ENCODE data around the gene SLC16A7. TPM values are rescaled to one million over a fixed set of nuclear protein-coding genes. Genes with fewer than 3 reads are reported as not detected.

SLC16A7 gene
- total RNA-seq, 4 donors from 2014 or later = 39.1 to 163 (median 88.9) TPM

GRCh38 chr12:59643550-59643949 lies 47.7 kb downstream of the SLC16A7 start:
- TF ChIP-seq, protein P1, sequence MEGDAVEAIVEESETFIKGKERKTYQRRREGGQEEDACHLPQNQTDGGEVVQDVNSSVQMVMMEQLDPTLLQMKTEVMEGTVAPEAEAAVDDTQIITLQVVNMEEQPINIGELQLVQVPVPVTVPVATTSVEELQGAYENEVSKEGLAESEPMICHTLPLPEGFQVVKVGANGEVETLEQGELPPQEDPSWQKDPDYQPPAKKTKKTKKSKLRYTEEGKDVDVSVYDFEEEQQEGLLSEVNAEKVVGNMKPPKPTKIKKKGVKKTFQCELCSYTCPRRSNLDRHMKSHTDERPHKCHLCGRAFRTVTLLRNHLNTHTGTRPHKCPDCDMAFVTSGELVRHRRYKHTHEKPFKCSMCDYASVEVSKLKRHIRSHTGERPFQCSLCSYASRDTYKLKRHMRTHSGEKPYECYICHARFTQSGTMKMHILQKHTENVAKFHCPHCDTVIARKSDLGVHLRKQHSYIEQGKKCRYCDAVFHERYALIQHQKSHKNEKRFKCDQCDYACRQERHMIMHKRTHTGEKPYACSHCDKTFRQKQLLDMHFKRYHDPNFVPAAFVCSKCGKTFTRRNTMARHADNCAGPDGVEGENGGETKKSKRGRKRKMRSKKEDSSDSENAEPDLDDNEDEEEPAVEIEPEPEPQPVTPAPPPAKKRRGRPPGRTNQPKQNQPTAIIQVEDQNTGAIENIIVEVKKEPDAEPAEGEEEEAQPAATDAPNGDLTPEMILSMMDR (IDR thresholded peaks at IDR 0.05; ENCODE audit: low read depth) = no peak

DNA sequence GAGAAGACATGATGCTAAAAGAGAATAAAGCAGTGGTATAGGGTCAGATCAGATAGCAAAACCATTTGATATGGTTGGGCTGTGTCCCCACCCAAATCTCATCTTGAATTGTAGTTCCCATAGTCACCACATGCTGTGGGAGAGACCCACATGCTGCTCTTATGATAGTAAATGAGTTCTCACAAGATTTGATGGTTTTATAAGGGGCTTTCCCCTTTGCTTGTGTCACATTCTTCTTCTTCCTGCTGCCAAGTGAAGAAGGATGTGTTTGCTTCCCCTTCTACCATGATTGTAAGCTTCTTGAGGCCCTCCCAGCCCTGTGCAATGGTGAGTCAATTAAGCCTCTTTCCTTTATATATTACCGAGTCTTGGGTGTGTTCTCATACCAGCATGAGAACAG lies 49.4 kb downstream of the SLC16A7 start:
- TF ChIP-seq, protein P1 (IDR thresholded peaks at IDR 0.05; ENCODE audit: low read depth) = no peak

GRCh38 chr12:59646636-59647035 lies 50.8 kb downstream of the SLC16A7 start:
- TF ChIP-seq, protein P1 (IDR thresholded peaks at IDR 0.05; ENCODE audit: low read depth) = no peak

GRCh38 chr12:59649203-59649602 lies 53.4 kb downstream of the SLC16A7 start:
- TF ChIP-seq, protein P1 (IDR thresholded peaks at IDR 0.05; ENCODE audit: low read depth) = no peak

DNA sequence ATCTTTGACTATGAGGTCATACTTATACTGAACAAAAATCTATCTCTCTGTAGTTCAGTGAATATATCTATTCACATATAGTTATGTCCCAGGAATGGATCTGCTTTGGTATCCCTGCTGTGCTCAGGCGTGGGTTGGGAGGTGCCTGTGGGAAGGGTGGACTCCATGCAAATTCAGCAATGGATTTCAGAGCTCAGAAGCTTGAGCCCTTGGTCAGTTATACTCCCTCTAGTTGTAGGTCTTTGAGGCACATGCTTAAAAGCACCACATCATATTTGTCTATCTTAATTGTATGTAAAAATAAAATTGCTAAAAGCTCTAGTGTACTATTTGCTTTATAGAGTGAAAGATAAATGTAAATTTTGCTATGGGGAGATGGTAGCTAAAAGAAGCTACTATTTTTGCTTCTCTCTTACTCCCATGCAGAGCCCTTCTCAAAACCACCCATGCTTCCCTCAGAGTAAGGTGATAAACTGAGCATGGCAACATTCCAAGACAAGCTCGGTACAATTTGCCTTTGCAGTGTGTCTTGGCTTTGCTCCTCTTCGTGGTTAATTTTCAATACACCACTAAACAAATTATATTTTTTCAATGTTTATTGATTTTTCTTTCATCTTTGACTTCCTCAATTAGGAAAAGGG lies 54.9 kb downstream of the SLC16A7 start:
- TF ChIP-seq, protein P1 (IDR thresholded peaks at IDR 0.05; ENCODE audit: low read depth) = no peak

DNA sequence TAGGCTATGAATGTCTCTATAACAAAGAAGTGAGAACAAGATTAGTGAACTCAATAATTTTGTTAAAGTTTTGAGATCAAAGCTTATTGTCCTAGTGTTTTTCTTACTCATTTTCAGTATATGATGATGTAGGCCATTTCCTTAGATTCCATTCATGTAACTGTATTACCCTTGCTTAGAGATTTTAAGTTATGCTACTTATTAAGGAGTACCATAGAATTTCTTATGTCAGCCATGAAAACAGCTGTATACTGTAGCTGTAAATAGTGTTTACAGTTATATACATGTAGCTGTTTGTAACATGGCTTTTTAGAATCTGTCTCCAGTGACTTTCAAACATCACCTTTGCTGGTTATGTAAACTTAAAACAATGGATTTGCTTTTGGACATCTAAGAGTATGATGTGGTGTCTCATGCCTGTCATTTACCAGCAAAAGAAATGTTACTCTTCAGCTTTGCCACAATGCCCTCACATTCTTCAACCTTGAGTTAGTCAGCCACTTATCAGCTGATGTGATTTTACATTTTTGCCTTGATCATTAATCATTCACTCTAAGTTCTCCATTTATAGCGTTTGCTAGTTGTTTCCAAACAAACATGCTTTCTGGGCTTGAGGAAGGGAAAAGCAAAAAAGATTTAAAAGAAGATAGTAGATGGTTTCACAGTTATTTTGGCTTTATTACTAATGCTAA lies 55.5 kb downstream of the SLC16A7 start:
- TF ChIP-seq, protein P1 (IDR thresholded peaks at IDR 0.05; ENCODE audit: low read depth) = no peak

DNA sequence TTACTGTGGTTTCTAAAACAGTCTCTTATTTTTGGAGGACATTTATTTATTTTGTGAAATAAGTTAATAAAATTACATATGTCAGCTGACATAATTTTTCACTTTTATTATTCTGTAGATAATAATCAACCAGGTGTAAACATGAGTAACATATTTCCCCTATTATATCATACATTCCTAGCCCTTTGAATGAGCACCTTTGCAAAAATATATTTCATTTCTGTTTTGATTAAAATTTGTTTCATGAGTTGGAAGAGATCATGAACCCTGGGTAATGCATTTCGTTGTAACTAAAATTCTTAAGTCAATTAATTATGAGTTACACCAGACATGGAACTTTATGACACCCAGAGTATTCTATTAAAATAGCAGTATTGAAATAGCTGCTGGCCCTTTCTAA lies 56.3 kb downstream of the SLC16A7 start:
- TF ChIP-seq, protein P1 (IDR thresholded peaks at IDR 0.05; ENCODE audit: low read depth) = no peak

Data from subcutaneous adipose tissue (tissue), 4 donors.